GM21825 (cell line): Measurements from ENCODE around the gene FAM241A.
A peak's percentile ranks its signal among the peaks of the same experiment; 100 is the strongest.
"Not testable (repeated sequence)": the region's sequence is repeated elsewhere in the genome, so short reads cannot be mapped to it uniquely, and the experiment has no call there.

Experiments
- ATAC-seq: cut with Tn5 transposase; IDR thresholded peaks from one replicate; pipeline ENCODE4 v1.9.1; 2021; ENCODE audit warnings: mild to moderate bottlenecking, moderate library complexity; ENCODE audit not compliant: unreplicated experiment

FAM241A gene

GRCh38 chr4:112136551-112136950 lies 8.7 kb upstream of the FAM241A start:
- no peak for ATAC-seq

- ATAC-seq, result no peak
Observed at GRCh38 chr4:112138538-112138937, 6.7 kb upstream of the FAM241A start.

- ATAC-seq, result no peak
Observed at GRCh38 chr4:112140536-112140935, 4.7 kb upstream of the FAM241A start.

GRCh38 chr4:112141366-112142138 lies 3.7 kb upstream of the FAM241A start:
- no peak for ATAC-seq

- no peak for ATAC-seq
Observed at GRCh38 chr4:112142182-112142581, 3.1 kb upstream of the FAM241A start.

- no peak for ATAC-seq
Observed at GRCh38 chr4:112143781-112144180, 1.5 kb upstream of the FAM241A start.

- no peak for ATAC-seq
Observed at GRCh38 chr4:112144546-112145325, 518 bp upstream of the FAM241A start.

GRCh38 chr4:112145790-112146501 lies 692 bp downstream of the FAM241A start:
- ATAC-seq, result peak; percentile 44

GRCh38 chr4:112146502-112146813 lies 1.2 kb downstream of the FAM241A start:
- ATAC-seq, result no peak

GRCh38 chr4:112147697-112148096 lies 2.4 kb downstream of the FAM241A start:
- no peak for ATAC-seq

GRCh38 chr4:112150920-112151319 lies 5.7 kb downstream of the FAM241A start:
- no peak for ATAC-seq

GRCh38 chr4:112152521-112152920 lies 7.3 kb downstream of the FAM241A start:
- ATAC-seq, result no peak

GRCh38 chr4:112153211-112153791 lies 8.0 kb downstream of the FAM241A start:
- ATAC-seq, result no peak

- no peak for ATAC-seq
Observed at GRCh38 chr4:112156112-112156511, 10.9 kb downstream of the FAM241A start.

GRCh38 chr4:112156553-112156952 lies 11.3 kb downstream of the FAM241A start:
- no peak for ATAC-seq

GRCh38 chr4:112163706-112164105 lies 18.5 kb downstream of the FAM241A start:
- not testable (repeated sequence) for ATAC-seq

GRCh38 chr4:112167794-112168193 lies 22.5 kb downstream of the FAM241A start:
- no peak for ATAC-seq

- no peak for ATAC-seq
Observed at GRCh38 chr4:112168719-112169500, 23.7 kb downstream of the FAM241A start.

GRCh38 chr4:112170451-112170993 lies 25.3 kb downstream of the FAM241A start:
- no peak for ATAC-seq

GRCh38 chr4:112171051-112171763 lies 26.0 kb downstream of the FAM241A start:
- ATAC-seq, result not testable (repeated sequence)
